Stimulated activated CD4-positive, alpha-beta T cell treated with anti-CD3 and anti-CD28 coated beads, Interleukin-4, amount 100 ng/mL, for 48 hours (primary cell): ENCODE results near the gene ZP4.

ENCODE experiments used
- DNase-seq, 2 donors: peaks; one replicate each; pipeline ENCODE4 v3.0.0-alpha.2; 2020; ENCODE audit warnings: low read depth in 2 of 2

ZP4 gene

GRCh38 chr1:237890822-237891221 lies at the start of gene ZP4:
Gene ZP4, minus strand, starts transcription at chr1:237890922. Its CDS starts 287 bp downstream, at chr1:237890635.
- DNase-seq: no peak

- DNase-seq: no peak
Observed at GRCh38 chr1:237938553-237938952, 47.8 kb upstream of the ZP4 start.

GRCh38 chr1:237938068-237938467 lies 47.3 kb upstream of the ZP4 start:
- no peak for DNase-seq

GRCh38 chr1:237932816-237933215 lies 42.1 kb upstream of the ZP4 start:
- DNase-seq: no peak

GRCh38 chr1:237931581-237931980 lies 40.9 kb upstream of the ZP4 start:
- no peak for DNase-seq

GRCh38 chr1:237927198-237927597 lies 36.5 kb upstream of the ZP4 start:
- DNase-seq: no peak

GRCh38 chr1:237921306-237921705 lies 30.6 kb upstream of the ZP4 start:
- DNase-seq: no peak

GRCh38 chr1:237913345-237913744 lies 22.6 kb upstream of the ZP4 start:
- no peak for DNase-seq

- no peak for DNase-seq
Observed at GRCh38 chr1:237911911-237912310, 21.2 kb upstream of the ZP4 start.

- no peak for DNase-seq
Observed at GRCh38 chr1:237910834-237911233, 20.1 kb upstream of the ZP4 start.

- no peak for DNase-seq
Observed at GRCh38 chr1:237903961-237904360, 13.2 kb upstream of the ZP4 start.

GRCh38 chr1:237902960-237903743 lies 12.4 kb upstream of the ZP4 start:
- DNase-seq: no peak

- no peak for DNase-seq
Observed at GRCh38 chr1:237901299-237901934, 10.7 kb upstream of the ZP4 start.

GRCh38 chr1:237895630-237896029 lies 4.9 kb upstream of the ZP4 start:
- DNase-seq: no peak

- no peak for DNase-seq
Observed at GRCh38 chr1:237894131-237894530, 3.4 kb upstream of the ZP4 start.

GRCh38 chr1:237891979-237892378 lies 1.3 kb upstream of the ZP4 start:
- DNase-seq: no peak

GRCh38 chr1:237891266-237891665 lies 544 bp upstream of the ZP4 start:
- DNase-seq: no peak

- DNase-seq: no peak
Observed at GRCh38 chr1:237890416-237890815, 306 bp downstream of the ZP4 start.

- no peak for DNase-seq
Observed at GRCh38 chr1:237888143-237888542, 2.6 kb downstream of the ZP4 start.

GRCh38 chr1:237887542-237887941 lies 3.2 kb downstream of the ZP4 start:
- no peak for DNase-seq

- DNase-seq: no peak
Observed at GRCh38 chr1:237884237-237884636, 6.5 kb downstream of the ZP4 start.

- DNase-seq: no peak
Observed at GRCh38 chr1:237879195-237879594, 11.5 kb downstream of the ZP4 start.

- no peak for DNase-seq
Observed at GRCh38 chr1:237878406-237878805, 12.3 kb downstream of the ZP4 start.
